GM04503 (cell line): Measurements from ENCODE around the gene FAM161A.
"Not testable (repeated sequence)": the region's sequence is repeated elsewhere in the genome, so short reads cannot be mapped to it uniquely, and the experiment has no call there.

ENCODE experiments used
- DNase-seq: peaks from one replicate; pipeline ENCODE4 v3.0.0-alpha.2; 2012; ENCODE audit warnings: low read depth

FAM161A gene

GRCh38 chr2:61834893-61835292, 19.0 kb downstream of the FAM161A start:
- DNase-seq, result no peak

DNA sequence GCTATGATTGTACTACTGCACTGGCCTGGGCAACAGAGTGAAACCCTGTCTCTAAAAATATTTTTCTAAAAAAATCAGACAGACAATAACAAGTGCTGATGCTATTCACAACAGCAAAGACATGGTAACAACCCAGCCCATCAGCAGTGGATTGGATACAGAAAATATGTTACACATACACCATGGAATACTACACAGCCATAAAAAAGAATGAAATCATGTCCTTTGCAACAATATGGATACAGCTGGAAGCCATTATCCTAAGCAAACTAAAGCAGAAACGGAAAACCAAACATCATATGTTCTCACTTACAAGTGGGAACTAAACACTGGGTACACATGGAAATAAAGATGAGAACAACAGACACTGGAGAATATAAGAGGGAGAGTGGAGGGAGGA, 19.9 kb downstream of the FAM161A start:
- DNase-seq, result no peak

DNA sequence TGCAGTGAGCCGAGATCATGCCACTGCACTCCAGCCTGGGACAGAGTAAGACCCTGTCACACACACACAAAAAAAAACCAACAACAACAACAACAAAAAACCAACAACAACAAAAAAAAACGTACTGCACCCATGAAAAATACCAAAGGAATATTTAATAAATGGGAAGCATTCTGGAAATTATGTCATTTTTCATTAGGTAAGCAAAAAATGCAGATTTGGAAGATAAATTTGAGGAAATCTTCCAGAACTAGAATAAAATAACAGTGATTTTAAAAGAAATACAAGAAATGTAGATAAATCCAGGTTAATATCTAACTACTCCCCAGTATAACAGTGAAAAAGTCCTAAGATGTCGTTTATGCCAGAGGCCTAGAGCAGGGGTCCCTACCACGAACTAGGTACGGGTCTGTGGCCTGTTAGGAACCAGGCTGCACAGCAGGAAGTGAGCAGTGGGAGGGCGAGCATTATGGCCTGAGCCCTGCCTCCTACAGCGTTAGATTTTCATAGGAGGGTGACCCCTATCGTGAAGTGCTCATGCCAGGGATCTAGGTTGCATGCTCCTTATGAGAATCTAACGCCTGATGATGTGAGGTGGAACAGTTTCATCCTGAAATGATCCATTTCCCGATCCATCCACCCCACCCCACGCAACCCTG, 21.5 kb downstream of the FAM161A start:
- no peak for DNase-seq

GRCh38 chr2:61822255-61822654, 31.6 kb downstream of the FAM161A start:
- no peak for DNase-seq

DNA sequence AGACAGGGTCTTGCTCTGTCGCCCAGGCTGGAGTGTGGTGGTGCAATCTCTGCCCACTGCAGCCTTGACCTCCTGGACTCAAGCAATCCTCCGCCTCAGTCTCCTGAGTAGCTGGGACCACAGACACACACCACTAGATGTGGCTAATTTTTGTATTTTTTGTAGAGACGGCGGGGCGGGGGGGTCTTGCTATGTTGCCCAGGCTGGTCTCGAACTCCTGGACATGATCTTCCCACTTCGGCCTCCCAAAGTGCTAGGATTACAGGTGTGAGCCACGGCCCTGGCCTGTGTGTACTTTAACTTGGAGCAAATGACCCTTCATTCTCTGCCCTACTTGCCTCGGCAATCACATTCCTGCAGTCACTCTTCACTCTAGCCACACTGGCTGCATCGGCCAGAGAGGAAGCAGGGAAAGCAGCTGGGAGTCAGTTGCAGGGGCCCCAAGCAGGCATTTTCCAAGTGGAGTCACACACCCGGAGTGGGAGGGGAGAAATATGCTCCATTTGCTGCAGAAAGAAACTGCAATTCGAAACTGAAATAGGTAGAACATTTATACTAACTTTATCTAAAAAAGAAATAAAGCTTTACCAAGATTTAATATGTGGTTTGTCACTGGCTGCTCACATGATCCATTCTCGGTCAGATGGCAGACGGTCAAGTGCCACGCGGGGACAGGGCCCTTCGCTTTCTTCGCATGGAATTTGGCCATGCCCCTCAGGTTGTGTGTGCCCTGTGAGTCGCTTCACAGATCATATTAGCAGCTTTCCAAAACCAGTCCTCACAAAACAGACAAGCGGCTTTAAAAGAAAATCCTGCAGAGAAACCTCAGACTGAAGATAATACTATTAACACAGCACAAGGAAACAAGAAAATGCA, 37.1 kb downstream of the FAM161A start:
- DNase-seq, result no peak

GRCh38 chr2:61814539-61815160, 39.2 kb downstream of the FAM161A start:
- DNase-seq, result no peak

- DNase-seq, result not testable (repeated sequence)
These were observed 40.5 kb downstream of the FAM161A start for GRCh38 chr2:61813314-61813713.

GRCh38 chr2:61811821-61812220, 42.0 kb downstream of the FAM161A start:
- DNase-seq, result no peak

GRCh38 chr2:61810203-61810602, 43.7 kb downstream of the FAM161A start:
- DNase-seq, result not testable (repeated sequence)

GRCh38 chr2:61808693-61809092, 45.2 kb downstream of the FAM161A start:
- DNase-seq, result not testable (repeated sequence)

DNA sequence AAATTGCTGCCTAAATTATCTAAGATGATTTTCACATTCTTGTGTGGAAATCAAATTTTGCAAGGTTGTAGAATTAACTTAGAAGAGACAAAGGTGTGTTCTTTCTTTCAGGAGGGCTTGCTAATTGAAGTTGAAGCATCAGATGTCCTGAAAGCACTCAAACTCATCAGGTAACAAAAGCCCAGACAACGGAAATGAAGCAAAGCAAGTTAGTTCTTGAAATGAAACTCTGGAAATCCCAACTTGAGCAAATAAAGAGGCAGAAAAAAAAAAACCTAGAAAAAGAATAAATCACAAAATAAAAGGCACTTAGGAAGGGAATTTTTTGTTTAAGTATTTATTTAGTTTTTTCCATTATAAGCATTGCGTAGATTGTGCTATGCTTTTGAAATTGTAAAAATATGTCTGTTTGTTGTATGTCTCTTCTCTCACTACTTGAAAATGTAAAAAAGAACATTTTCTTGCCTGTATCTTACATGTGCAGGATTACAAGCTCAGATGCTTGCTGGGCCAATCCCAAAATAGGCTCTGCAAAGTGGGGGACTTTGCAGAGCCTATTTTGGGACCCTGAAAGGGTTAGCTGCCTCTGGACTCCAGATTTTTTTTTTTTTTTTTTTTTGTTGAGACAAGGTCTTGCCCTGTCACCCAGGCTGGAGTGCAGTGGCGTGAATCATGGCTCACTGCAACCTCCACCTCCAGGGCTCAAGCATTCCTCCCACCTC, 46.7 kb downstream of the FAM161A start:
- DNase-seq, result no peak

- no peak for DNase-seq
These were observed 51.3 kb downstream of the FAM161A start for GRCh38 chr2:61802548-61802947.

- DNase-seq, result no peak
These were observed 54.8 kb downstream of the FAM161A start for GRCh38 chr2:61799099-61799498.

- not testable (repeated sequence) for DNase-seq
These were observed 56.4 kb downstream of the FAM161A start for GRCh38 chr2:61797446-61797845.

DNA sequence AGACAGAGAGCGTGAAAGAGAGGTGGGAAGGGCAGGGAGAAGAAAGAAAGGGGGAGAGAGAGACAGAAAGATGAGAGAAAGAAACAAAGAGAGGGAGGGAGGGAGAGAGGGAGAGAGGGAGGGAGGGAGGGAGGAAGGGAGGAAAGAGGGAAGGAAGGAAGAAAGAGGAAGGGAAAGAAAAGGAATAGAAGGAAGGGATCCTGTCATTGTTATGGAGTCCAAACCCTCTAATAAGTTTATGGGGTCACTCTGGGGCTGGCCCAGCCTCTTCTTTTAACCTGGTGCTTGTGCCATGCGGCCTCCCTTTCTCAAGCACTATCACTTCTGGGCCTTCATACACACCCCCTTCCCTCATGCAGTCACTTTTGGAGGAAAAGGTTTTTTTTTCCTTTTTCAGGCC, 58.5 kb downstream of the FAM161A start:
- no peak for DNase-seq

GRCh38 chr2:61793389-61793836, 60.4 kb downstream of the FAM161A start:
- DNase-seq, result no peak

- DNase-seq, result no peak
These were observed 61.4 kb downstream of the FAM161A start for GRCh38 chr2:61792355-61792890.

GRCh38 chr2:61789807-61790602, 63.9 kb downstream of the FAM161A start:
- no peak for DNase-seq

DNA sequence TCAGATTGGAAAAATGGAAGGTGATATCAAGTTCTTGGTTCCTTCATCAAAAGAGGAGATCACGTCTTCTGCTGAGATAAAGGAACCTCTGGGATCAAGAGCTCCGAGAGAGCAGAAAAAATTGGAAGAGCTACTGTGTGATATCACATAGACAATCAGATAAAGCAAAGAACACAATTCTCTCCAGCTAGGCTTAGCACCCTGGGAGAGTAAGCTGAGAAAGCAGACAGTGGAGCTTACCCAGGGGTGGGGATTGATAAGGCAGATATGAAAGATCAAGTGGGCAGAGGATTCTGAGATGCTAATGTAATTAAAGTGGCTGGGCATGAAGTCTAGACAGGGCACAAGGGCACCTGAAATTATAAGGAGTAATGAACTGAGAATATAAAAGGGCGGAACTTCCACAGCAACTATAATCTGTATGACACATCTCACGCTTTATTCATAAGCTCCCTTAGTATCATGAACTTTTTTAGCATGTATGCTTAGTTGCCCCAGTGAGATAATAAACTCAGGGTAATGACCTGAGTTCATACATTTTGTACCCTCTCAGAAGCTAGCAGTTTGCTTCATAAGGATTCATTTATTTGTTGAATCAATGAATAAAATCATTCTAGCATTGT, 65.8 kb downstream of the FAM161A start:
- DNase-seq, result no peak

- DNase-seq, result no peak
These were observed 67.0 kb downstream of the FAM161A start for GRCh38 chr2:61786876-61787275.

DNA sequence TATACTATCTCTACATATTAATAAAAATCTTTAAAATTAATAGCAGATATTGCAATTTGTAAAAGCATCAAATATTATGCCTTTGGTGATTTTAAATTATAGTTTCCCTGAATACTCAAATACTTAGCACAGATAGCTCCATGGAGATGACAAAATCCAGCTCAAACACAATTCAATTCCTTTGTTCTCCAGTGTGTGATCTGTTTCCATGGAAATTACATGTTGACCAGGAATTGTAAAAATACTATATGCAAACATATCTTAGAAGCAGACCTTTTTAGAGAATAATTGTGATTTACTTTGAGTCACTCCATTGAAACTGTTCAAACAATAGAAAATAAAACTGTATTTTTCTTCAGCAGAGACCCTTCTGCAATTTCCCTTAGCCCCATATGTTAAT, 68.3 kb downstream of the FAM161A start:
- DNase-seq, result no peak
